Osteocyte (in vitro differentiated cells): ENCODE results near the gene AMN1. TPM values are rescaled to one million over a fixed set of nuclear protein-coding genes. Genes with fewer than 3 reads are reported as not detected.
"Not testable (repeated sequence)": the region's sequence is repeated elsewhere in the genome, so short reads cannot be mapped to it uniquely, and the experiment has no call there.

ENCODE experiments used
- DNase-seq: peaks from one replicate; pipeline ENCODE4 v3.0.0; 2021; ENCODE audit warnings: mixed read lengths; ENCODE audit not compliant: unreplicated experiment; ENCODE audit errors: extremely low spot score
- H3K27ac Mint-ChIP-seq: one replicate; pipeline ENCODE4 v1.8.0; 2021; ENCODE audit warnings: mild to moderate bottlenecking, mixed read lengths; ENCODE audit not compliant: unreplicated experiment
- H3K27me3 Mint-ChIP-seq: one replicate; pipeline ENCODE4 v1.8.0; 2021; ENCODE audit warnings: mixed read lengths; ENCODE audit not compliant: unreplicated experiment
- H3K36me3 Mint-ChIP-seq: one replicate; pipeline ENCODE4 v1.8.0; 2021; ENCODE audit warnings: mixed read lengths; ENCODE audit not compliant: unreplicated experiment
- H3K4me1 Mint-ChIP-seq: one replicate; pipeline ENCODE4 v1.8.0; 2021; ENCODE audit warnings: mixed read lengths; ENCODE audit not compliant: unreplicated experiment
- H3K4me3 Mint-ChIP-seq: one replicate; pipeline ENCODE4 v1.8.0; 2021; ENCODE audit warnings: mild to moderate bottlenecking, moderate library complexity, mixed read lengths; ENCODE audit not compliant: unreplicated experiment
- H3K9me3 Mint-ChIP-seq: one replicate; pipeline ENCODE4 v1.8.0; 2021; ENCODE audit warnings: mixed read lengths; ENCODE audit not compliant: unreplicated experiment
- CTCF ChIP-seq: fragments of 200-600 bp; sonication (generic); IDR thresholded peaks from 2 replicates; pipeline ENCODE4 v1.5.0; 2021; ENCODE audit warnings: antibody characterized with exemption, mild to moderate bottlenecking, moderate library complexity
- total RNA-seq: library from RNA; stranded (reverse); gene quantifications from 2 replicates; pipeline ENCODE4 v1.2.1, GENCODE V29; 2021

Gene AMN1
- total RNA-seq, 1 donor from 2014 or later = 8.5 TPM

GRCh38 chr12:31726575-31726974 is 2.2 kb downstream of the AMN1 start:
- Mint-ChIP-seq H3K27ac (no peak overlapping the region), H3K27me3 (no peaks in the 10 kb centered on the region), H3K9me3 (peaks cover 3% of the 10 kb centered on the region), H3K36me3 (no peaks in the 10 kb centered on the region), H3K4me3 (no peak overlapping the region), H3K4me1 (peaks cover 21% of the 10 kb centered on the region)
- no peak for DNase-seq
- TF ChIP-seq CTCF = no peak

- no peaks in the 10 kb centered on the region for H3K27me3 Mint-ChIP-seq
- no peak for DNase-seq
- H3K4me1 Mint-ChIP-seq = peaks cover 8% of the 10 kb centered on the region
- no peak overlapping the region for H3K4me3 Mint-ChIP-seq
- no peaks in the 10 kb centered on the region for H3K9me3 Mint-ChIP-seq
- TF ChIP-seq CTCF = no peak
- no peaks in the 10 kb centered on the region for H3K36me3 Mint-ChIP-seq
- no peak overlapping the region for H3K27ac Mint-ChIP-seq
Measured at GRCh38 chr12:31724557-31724956, 4.3 kb downstream of the AMN1 start.

GRCh38 chr12:31722580-31722979 is 6.2 kb downstream of the AMN1 start:
- H3K4me1 Mint-ChIP-seq = no peaks in the 10 kb centered on the region
- peaks cover 5% of the 10 kb centered on the region for H3K9me3 Mint-ChIP-seq
- TF ChIP-seq CTCF = no peak
- no peak for DNase-seq
- peaks cover 3% of the 10 kb centered on the region for H3K36me3 Mint-ChIP-seq
- no peak overlapping the region for H3K4me3 Mint-ChIP-seq
- no peaks in the 10 kb centered on the region for H3K27me3 Mint-ChIP-seq
- no peak overlapping the region for H3K27ac Mint-ChIP-seq

- H3K9me3 Mint-ChIP-seq, H3K36me3 Mint-ChIP-seq, DNase-seq, H3K4me3 Mint-ChIP-seq, H3K4me1 Mint-ChIP-seq, H3K27me3 Mint-ChIP-seq, H3K27ac Mint-ChIP-seq: not testable (repeated sequence)
Measured at GRCh38 chr12:31718542-31719198, 10.2 kb downstream of the AMN1 start.

GRCh38 chr12:31716998-31717397 is 11.8 kb downstream of the AMN1 start:
- not testable (repeated sequence) for H3K27ac Mint-ChIP-seq, H3K27me3 Mint-ChIP-seq, H3K9me3 Mint-ChIP-seq, H3K4me3 Mint-ChIP-seq, H3K36me3 Mint-ChIP-seq, H3K4me1 Mint-ChIP-seq, DNase-seq

- H3K4me3 Mint-ChIP-seq = no peak overlapping the region
- H3K27ac Mint-ChIP-seq = no peak overlapping the region
- peaks cover 3% of the 10 kb centered on the region for H3K36me3 Mint-ChIP-seq
- DNase-seq = no peak
- H3K27me3 Mint-ChIP-seq = no peaks in the 10 kb centered on the region
- peaks cover 10% of the 10 kb centered on the region for H3K9me3 Mint-ChIP-seq
- TF ChIP-seq CTCF = no peak
- H3K4me1 Mint-ChIP-seq = no peaks in the 10 kb centered on the region
Measured at GRCh38 chr12:31715283-31715825, 13.5 kb downstream of the AMN1 start.
